GM21619 (cell line): Measurements from ENCODE around the gene SF1.

Source experiments
- ATAC-seq: cut with Tn5 transposase; IDR thresholded peaks from one replicate; pipeline ENCODE4 v1.9.1; 2021; ENCODE audit not compliant: unreplicated experiment

Gene SF1

GRCh38 chr11:64750361-64751054 is 27.8 kb downstream of the SF1 start:
- no peak for ATAC-seq

GRCh38 chr11:64747961-64748665 is 30.2 kb downstream of the SF1 start:
- ATAC-seq, result no peak

GRCh38 chr11:64746486-64746885 is 31.9 kb downstream of the SF1 start:
- ATAC-seq, result no peak

GRCh38 chr11:64745521-64746328 is 32.6 kb downstream of the SF1 start:
- no peak for ATAC-seq

GRCh38 chr11:64745189-64745520 is 33.2 kb downstream of the SF1 start:
- ATAC-seq, result no peak

GRCh38 chr11:64744544-64745188 is 33.7 kb downstream of the SF1 start:
- no peak for ATAC-seq

GRCh38 chr11:64743591-64744543 is 34.5 kb downstream of the SF1 start, which contains the start of gene RASGRP2:
TSS of gene RASGRP2 (minus strand) at chr11:64744142. CDS start at chr11:64742866, 1,276 bp downstream.
- ATAC-seq, result no peak

GRCh38 chr11:64742889-64743590 is 35.3 kb downstream of the SF1 start:
- no peak for ATAC-seq

GRCh38 chr11:64742087-64742888 is 36.1 kb downstream of the SF1 start:
- no peak for ATAC-seq

- no peak for ATAC-seq
Measured at GRCh38 chr11:64741375-64742086, 36.8 kb downstream of the SF1 start.

- ATAC-seq, result no peak
Measured at GRCh38 chr11:64739871-64740270, 38.5 kb downstream of the SF1 start.

- no peak for ATAC-seq
Measured at GRCh38 chr11:64736654-64737053, 41.7 kb downstream of the SF1 start.

- no peak for ATAC-seq
Measured at GRCh38 chr11:64735725-64736259, 42.5 kb downstream of the SF1 start.

GRCh38 chr11:64734811-64735724 is 43.3 kb downstream of the SF1 start:
- ATAC-seq, result no peak

GRCh38 chr11:64731601-64732000 is 46.7 kb downstream of the SF1 start:
- ATAC-seq, result no peak

GRCh38 chr11:64729851-64730382 is 48.4 kb downstream of the SF1 start:
- ATAC-seq, result no peak
